Fibroblast of skin of left biceps (primary cell): ENCODE results near the gene FAM177A1.
"Not testable (repeated sequence)": the region's sequence is repeated elsewhere in the genome, so short reads cannot be mapped to it uniquely, and the experiment has no call there.

Experiments
- DNase-seq, 2 experiments: peaks; one replicate each; pipeline ENCODE4 v3.0.0-alpha.2; 2013; ENCODE audit warnings: low read depth in 2 of 2

Gene FAM177A1

DNA sequence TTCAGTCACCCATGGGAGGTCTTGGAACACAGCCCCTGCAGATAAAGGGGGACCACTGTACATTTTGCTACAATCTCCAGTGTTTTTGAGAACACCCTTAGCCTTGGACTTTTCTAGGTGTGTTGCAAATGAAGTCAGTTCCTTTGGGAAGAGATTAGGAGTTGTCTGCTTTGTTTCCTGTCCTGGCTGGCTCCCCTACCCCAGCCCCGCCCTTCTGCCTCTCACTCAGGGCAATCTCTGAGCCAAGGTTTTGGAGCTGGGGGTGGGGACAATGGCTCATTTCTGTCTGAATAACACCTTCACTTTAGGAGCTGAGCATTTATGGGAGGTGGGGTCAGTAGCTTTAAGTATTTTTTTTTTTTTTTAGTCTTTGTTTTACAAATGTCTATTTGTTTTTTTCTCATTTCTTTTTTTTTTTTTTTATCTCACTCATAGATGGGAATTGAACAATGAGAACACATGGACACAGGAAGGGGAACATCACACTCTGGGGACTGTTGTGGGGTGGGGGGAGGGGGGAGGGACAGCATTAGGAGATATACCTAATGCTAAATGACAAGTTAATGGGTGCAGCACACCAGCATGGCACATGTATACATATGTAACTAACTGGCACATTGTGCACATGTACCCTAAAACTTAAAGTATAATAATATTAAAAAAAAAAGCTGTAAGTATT, 15.2 kb downstream of the FAM177A1 start:
- DNase-seq: not testable (repeated sequence)

DNA sequence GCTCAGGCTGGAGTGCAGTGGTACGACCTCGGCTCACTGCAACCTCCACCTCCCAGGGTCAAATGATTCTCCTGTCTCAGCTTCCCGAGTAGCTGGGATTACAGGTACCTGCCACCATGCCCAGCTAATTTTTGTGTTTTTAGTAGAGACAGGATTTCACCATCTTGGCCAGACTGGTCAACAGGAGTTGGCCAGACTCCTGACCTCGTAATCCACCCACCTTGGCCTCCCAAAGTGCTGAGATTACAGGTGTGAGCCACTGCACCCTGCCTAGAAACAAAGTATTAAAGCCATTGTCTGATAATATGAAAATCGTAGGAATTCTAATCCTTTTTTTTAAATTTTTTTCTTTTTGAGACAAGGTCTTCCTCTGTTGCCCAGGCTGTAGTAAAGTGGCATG, 19.7 kb downstream of the FAM177A1 start:
- DNase-seq: not testable (repeated sequence)

DNA sequence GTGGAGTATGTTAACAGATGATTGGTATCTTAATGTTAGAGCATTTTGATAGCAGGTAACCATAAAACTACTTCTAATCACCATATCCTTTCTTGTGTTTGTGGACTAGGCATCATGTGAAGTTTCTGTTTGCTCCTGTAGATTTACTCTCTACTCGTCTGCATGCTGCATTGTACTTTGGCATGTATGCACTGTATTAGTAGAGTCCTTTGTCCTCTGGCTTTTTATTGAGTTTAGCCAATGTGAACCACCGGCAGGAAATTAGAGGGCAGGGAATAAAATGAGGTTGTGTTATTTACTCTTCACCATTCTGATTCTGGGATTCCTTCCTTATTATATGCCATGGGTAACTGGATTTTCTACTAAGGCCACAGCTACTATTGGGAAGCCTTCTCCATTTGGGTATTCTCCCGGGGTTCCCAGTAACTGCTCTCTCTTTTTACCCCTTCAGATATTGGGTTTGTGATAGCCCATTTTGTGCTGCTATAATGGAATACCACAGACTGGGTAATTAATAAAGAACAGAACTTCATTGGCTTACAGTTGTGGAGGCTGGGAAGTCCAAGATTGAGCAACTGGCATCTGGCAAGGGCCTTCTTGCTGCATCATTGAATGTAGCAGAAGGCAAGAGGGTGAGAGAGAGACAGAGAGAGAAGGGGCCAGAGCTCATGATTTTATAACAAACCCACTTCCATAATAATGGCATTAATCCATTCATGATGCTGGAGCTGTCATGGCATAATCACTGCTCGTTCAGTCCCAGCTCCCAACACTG, 22.4 kb downstream of the FAM177A1 start:
- DNase-seq: no peak

DNA sequence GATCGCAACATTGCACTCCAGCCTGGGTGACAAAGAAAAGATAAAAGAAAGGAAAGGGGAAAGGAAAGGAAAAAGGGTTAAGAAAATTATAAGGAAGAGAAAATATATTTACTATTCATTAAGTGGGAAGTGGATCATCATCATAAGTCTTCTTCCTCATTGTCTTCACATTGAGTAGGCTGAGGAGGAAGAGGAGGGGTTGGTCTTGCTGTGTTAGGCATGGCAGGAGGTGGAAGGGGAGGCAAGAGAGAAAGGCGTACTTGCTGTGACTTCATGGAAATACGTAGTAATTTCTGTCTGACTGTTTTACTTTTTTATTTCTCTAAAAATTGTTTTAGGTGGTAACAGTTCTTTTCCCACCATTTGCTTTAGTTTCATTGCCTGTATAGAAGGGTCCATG, 26.2 kb downstream of the FAM177A1 start:
- DNase-seq: no peak

DNA sequence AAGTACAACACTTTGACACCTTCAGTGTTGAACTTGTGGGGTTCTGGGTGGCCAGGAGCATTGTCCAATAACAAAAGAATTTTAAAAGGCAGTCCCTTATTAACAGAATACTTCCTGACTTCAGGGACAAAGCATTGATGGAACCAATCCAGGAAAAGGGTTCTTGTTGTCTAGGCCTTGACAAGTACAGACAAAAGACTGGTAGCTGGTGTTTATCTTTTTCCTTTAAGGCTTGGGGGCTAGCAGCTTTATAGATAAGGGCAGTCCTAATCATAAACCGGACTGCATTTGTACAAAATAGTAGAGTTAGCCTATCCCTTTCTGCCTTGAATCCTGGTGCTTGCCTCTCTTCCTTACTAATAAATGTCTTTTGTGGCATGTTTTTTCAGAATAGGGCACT, 27.4 kb downstream of the FAM177A1 start:
- DNase-seq: no peak

DNA sequence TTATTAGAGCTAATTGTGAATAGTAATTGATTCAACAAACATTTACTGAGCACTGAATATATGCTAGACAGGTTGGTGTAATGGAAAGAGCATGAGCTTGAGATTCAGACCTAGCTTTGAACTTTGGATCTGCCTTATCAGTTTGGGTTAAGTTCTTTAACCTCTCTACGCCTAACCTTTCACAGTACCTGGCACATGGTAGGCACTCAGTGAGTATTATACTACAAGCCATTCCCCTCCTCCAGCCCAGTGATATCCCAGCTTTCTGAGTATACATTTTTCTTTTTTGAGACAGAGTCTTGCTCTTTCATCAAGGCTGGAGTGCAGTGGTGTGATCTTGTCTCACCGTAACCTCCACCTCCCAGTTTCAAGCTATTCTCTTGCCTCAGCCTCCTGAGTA, 32.0 kb downstream of the FAM177A1 start:
- no peak for DNase-seq

DNA sequence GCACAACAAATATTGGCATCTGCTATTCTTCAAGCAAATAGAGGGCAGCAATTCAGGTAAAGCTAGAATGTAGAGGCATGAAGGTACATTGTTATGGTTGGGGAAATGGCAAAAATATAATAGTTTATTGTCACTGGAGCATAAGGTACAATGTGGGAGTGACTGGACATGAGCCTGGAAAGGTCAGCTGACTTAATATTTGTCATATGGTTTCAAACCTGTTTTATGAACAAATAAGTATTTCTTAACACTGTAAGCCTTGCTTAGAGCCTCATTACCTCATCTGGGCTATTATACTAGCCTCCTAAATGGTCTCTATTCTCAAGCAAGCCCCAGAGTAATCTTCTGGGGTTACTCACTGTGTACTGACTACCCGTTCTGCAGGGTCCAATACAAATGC, 33.7 kb downstream of the FAM177A1 start:
- no peak for DNase-seq

DNA sequence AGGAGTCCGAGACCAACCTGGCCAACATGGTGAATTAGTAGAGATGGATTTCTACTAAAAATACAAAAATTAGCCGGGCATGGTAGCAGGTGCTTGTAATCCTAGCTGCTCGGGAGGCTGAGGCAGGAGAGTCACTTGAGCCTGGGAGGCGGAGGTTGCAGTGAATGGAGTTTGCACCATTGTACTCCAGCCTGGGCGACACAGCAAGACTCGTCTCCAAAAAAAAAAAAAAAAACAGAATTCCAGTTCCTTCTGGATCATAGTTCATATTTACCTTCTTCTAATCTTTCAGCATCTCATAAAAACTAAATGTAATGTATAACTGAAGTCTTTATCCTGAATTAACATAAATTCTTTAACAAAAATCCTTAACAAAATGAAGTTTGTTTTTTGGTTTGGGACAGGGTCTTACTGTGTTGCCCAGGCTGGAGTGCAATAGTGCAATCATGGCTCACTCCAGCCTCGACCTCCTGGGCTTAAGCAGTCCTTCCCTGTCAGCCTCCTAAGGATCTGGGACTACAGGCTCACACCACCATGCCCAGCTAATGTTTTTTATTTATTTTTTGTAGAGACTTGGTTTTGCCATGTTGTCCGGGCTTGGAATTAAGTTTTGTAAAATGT, 37.6 kb downstream of the FAM177A1 start:
- DNase-seq: no peak

DNA sequence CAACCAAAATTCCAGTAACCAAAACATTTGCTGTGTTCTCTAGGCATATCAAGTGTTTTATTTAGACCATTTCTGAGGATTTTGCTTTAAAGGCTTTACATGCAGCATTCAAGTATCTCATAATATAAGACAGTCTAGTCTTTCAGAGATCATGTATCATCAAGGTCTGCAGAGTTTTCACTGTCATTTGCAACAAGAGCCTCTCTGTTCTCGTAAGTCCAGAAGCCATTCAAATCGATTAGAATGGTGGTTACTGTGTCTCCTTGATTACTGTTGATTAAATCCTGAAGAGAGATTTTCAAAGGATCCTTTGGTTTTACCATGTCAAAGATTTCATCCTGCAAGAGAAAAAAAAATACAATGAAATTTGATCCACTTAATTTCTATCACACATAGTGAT, 39.4 kb downstream of the FAM177A1 start:
- DNase-seq: no peak

DNA sequence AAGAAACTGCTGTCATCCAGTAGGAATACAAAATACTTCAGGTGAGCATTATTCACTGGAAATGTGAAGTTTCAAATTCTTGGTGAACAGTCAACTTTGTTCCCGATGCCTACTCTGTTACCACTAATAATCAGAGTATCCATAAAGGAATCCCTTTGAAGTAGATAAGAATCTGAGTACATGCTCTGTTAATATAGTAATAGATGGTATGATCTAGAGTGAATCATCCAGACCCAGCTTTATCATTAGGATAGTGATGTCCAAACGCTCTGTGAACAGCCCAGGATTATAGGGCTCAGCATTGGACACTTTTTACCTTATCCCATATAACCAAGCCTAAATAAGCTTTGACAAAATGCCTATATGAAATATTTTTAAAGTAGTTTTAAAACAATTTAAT, 42.4 kb downstream of the FAM177A1 start:
- no peak for DNase-seq

DNA sequence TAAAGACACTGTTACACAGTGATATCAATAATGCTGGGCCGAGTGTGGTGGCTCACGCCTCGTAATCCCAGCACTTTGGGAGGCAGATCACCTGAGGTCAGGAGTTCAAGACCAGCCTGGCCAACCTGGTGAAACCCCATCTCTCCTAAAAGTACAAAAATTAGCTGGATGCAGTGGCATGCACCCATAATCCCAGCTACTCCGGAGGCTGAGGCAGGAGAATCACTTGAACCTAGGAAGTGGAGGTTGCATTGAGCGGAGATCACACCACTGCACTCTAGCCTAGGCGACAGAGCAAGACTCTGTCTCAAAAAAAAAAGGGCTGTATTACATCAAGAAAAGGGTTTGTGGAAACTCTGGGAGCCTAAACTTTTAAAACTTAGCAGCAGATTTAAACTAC, 48.6 kb downstream of the FAM177A1 start:
- DNase-seq: not testable (repeated sequence)

DNA sequence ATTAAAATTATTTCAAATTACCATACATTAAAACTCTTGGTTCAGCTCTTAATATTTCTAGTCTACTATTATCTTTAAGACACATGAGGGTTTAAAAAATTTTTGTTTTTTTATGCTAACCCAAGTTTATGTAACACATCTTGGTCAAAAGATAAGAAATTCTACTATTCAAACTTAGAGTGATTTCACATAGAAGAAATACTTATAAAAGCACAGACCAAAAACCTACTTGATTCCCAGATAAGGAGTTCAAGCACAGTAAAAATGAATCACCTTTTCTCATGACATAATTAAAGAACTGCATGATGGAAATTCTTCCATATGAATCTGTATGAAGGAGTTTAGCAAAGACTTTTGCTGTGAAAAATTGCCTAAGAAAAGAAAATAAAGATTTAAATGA, 61.8 kb downstream of the FAM177A1 start:
- DNase-seq: no peak

DNA sequence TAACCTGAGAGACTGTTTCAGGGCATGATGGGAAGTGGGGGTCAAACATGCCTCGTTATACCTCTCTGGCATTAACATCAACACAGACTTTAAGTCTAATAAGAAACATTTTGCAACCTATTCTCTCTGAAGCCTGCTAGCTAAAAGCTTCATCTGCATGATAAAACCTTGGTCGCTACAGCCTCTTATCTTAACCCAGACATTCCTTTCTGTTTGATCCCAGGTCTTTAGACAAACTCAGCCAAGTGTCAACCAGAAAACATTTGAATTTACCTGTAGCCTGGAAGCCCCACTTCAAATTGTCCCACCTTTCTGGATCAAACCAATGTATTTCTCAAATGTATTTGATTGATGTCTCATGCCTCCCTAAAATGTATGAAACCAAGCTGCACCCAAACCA, 66.6 kb downstream of the FAM177A1 start:
- DNase-seq: no peak

DNA sequence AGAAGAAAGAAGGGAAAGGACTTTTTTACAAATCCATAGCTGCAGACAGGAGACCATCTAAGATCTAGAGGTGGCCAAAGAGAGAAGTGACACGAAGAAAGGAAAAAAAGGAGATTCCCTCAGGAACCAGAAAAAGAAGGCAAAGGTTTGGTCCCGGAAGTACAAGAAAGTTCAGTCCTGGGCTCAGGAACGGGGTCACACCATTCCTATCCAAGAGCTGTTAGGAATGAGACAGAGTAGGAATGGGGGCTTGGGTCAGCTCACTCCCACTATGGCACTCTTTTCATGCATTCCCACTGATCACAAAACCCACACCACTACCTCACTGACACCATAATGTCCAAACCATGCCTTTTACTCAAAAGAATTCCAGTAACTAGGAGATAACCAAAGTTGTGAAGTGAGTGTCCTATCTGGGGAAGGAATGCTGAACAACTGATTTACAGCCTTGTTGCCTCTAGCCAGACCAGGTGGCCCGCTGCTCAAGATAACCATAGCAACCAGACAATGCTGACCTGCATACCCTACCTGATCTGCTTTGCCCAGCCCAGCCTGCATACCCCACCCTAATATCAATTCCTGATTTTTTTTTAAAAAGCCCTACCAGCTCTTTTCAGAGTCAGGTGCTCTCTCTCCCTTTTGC, 67.4 kb downstream of the FAM177A1 start:
- DNase-seq: no peak

DNA sequence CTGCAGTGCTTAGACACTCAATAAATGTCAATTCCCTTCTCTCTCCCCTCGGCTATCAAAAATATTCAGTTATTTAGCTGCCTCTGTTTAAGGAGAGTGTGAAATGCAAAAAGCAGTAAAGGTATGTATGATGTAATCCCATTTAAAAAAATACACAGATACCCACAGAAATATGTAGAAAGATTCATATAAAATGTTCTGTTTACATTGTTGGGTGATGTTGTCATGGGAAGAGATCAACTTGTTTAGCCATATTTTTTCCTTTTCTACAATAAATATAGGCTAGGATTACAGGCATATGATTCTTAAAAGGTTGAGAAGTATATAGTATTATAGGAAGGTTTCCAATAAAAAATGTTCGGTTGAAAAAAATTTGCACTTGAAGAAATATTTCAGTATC, 68.0 kb downstream of the FAM177A1 start:
- no peak for DNase-seq

DNA sequence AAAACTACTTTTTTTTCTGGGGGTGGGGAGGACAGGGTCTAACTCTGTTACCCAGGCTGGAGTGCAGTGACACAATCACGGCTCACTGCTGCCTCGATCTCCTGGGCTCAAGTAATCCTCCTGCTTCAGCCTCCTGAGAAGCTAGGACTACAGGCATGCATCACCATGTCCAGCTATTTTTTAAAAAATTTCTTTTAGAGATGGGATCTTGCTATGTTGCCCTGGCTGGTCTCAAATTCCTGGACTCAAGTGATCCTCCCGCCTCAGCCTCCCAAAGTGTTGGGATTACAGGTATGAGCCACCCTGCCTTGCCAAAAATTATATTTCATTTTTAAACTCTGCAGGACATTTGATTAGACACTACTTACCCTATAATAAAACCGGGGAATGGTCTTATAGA, 70.2 kb downstream of the FAM177A1 start:
- no peak for DNase-seq

DNA sequence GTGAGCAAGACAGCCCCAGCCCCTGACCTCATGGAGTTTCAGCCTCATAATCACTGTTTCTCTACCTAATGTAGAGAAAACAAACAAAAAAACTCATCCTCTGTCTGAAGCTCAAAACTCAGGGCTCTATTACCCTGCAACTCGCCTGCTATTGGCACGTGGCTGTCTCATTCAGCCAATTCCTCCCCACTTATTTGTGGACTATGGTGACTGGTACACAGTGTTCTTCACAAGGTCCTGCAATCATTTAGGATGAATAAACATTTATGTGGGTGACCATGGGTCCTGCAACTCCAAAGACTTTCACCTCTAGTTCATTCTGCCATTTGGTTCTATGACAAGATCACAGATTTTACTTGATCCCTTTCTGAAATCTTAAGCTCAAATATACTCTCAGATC, 71.0 kb downstream of the FAM177A1 start:
- no peak for DNase-seq

DNA sequence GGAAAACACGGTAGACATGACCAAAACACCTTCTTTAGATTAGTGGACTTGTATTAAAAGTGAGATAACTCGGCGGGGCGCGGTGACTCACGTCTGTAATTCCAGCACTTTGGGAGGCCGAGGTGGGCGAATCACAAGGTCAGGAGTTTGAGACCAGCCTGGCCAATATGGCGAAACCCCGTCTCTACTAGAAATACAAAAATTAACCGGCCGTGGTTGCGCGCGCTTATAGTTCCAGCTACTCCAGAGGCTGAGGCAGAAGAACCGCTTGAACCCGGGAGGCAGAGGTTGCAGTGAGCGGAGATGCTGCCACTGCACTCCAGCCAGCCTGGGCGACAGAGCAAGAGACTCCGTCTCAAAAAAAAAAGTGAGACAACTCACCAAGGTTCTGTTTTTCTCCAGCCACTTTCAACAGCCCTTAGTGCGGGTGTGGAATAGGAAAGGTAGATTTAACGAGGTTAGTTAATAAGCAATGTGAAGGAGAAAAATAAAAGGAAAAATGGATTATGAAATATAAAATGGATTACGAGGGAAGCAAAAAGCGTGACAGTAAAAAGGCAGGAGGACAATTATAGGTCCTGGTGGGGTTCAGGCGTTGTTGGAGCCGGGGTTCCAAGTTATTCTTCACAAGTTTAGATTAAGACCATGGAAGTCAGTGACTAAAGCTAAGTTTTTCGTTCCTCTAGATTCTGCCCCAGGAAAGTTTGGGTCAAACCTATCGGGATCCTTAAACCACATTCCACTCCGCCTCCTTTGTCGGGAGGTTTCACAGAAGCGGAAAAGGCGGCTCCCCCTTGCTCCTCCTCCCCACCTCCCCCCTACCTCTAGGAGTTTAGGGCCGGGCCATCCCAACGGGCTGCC, 75.2 kb downstream of the FAM177A1 start:
- no peak for DNase-seq

DNA sequence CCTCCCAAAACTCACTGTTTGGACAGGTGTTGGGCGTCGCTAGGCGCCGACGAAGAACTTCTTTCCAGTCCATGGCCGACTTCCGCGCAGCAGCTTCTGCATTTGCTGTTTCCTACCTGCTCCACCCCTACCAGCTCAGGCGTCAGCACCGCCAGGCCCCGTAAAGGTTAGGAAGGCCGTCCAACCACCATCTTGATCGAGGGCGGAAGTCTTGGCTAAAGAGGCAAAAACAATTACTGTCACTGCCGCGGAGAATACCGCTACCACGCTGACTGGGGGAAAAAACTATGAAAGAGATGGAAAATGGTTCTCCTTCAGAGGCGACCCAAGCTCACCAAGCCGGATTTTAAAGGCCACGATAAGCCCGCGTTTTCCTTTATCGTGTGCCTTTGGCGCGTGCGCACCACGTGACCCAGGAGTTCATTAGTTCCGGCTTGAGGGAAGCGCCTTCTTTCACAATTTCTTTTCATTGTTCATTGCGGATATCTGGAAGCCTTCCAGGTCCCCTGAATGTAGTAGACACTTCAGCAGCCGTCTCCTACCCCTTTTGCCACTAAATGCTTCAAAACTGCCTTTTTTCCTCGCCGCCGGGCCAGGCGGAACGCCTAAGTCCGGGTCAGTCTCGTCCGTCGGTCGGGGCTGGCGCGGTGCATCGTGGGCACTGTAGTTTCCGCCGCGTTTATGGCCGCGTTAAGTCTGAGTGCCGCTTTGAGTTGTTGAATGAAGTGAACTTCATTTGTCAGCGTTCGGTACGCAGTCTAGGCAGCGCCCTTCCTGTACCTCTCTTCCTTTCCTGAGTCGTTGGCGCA, 76.0 kb downstream of the FAM177A1 start, which contains the start of the genes PPP2R3C and PRORP:
Gene PPP2R3C (minus strand): TSS at position 104 of the 809 bp plus-strand sequence. CDS start 31 bp downstream, at position 73.
Gene PRORP (plus strand): TSS at position 666 of the 809 bp plus-strand sequence. CDS start 694 bp downstream, outside the sequence.
- peak; percentile 65 to 68 for DNase-seq

DNA sequence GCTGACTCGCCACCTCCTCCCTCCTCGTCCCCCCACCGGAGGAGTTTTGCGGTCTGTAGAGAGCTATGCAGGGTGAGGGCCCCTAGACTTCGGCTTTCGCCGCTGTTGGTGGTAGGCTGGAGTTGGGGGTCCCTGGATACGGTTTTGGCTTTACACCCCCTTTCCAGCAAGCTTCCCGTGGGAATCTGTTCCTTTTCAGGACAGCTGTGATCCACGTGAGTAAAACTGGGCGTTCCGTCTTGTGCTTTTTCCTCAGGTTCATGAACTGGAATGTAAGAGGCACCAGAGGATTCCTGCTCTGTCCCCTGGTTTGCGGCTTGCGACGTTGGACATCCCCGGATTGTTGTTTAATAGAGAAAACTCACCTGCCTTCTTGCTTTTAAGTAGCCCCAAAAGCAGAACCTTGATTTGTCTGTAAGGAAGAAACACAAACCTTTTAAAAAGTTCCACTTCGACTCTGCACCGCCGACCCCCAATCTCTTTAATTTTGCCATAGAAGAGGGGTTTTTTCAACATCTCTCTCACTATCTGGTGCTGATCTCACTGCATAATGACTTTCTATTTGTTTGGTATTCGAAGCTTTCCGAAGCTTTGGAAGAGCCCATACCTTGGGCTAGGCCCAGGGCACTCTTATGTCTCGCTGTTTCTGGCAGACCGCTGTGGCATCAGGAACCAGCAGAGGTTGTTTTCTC, 76.8 kb downstream of the FAM177A1 start:
- no peak for DNase-seq
